T-helper 17 cell (primary cell): Measurements from ENCODE around the gene KIRREL3. TPM values are rescaled to one million over a fixed set of nuclear protein-coding genes. Genes with fewer than 3 reads are reported as not detected.

Experiments used
- ATAC-seq: fragments of 150-1000 bp; cut with Tn5 transposase; 2 replicates; pipeline ENCODE4 v1.10.0; 2021; ENCODE audit warnings: mild to moderate bottlenecking, moderate library complexity
- DNase-seq, 3 donors: peaks; one replicate each; pipeline versions ENCODE4 v3.0.0 to v3.0.0-alpha.2; 2020 to 2021
- H3K9me3 ChIP-seq: one replicate; pipeline ENCODE4 v1.7.0; 2013; ENCODE audit warnings: low read length, mild to moderate bottlenecking; ENCODE audit not compliant: control insufficient read depth, poor library complexity, severe bottlenecking
- H3K27ac Mint-ChIP-seq: one replicate; pipeline ENCODE4 v1.8.0; 2022; ENCODE audit warnings: mild to moderate bottlenecking, moderate library complexity, mixed read lengths
- H3K27me3 Mint-ChIP-seq: one replicate; pipeline ENCODE4 v1.8.0; 2022; ENCODE audit warnings: mixed read lengths
- H3K36me3 Mint-ChIP-seq: one replicate; pipeline ENCODE4 v1.8.0; 2022; ENCODE audit warnings: low read depth, mixed read lengths
- H3K4me1 Mint-ChIP-seq: one replicate; pipeline ENCODE4 v1.8.0; 2022; ENCODE audit warnings: mild to moderate bottlenecking, mixed read lengths
- H3K4me3 Mint-ChIP-seq: one replicate; pipeline ENCODE4 v1.8.0; 2022; ENCODE audit warnings: mild to moderate bottlenecking, moderate library complexity, mixed read lengths
- total RNA-seq, 4 donors: library from RNA in 2 of 4; stranded (reverse) in 2 of 4; gene quantifications; one replicate each; pipeline ENCODE4 v1.2.3 and lab custom pipeline; 2022 to 2026

The KIRREL3 gene
- total RNA-seq, 2 donors from 2014 or later = not detected

DNA sequence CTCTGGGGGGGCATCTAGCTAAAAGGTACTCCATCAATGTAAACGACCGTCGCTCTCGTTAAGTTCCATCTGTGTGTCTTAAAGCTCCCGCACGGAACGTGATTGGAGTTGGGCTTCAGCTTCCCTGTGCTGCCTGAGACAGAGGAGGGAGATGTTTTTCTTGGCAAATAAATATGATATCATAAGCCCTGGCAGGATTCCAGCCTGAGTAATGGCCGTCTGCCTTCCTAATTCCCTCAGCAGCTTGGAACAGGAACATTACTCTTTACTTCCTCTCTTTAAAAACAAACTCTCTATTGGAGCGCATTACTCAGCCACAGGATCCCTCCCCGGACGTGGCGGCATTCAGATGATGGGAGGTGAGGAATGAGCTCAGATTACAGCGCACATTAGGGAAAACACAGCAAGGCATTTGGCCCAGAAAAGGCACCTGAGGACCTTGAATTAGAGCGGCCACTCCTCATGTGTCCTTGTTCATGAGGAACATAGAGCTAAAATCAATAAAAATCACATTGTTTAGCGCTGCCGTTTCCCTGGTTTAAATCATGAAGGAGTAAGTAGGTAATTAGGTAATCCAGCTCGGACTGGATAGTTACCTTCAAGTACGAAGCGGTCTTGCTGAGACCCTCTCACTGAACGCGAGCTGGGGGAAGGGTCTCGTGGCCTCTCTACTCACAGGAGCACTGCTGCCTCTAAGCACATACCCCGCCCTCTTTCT is 414.6 kb downstream of the KIRREL3 start:
- Mint-ChIP-seq H3K36me3 (no peaks in the 10 kb centered on the region), H3K4me1 (no peaks in the 10 kb centered on the region), H3K4me3 (no peak overlapping the region), H3K27ac (no peak overlapping the region), H3K27me3 (peaks cover 18% of the 10 kb centered on the region)
- DNase-seq (no peak), ATAC-seq (no peak)
- no peaks in the 10 kb centered on the region for H3K9me3 ChIP-seq

DNA sequence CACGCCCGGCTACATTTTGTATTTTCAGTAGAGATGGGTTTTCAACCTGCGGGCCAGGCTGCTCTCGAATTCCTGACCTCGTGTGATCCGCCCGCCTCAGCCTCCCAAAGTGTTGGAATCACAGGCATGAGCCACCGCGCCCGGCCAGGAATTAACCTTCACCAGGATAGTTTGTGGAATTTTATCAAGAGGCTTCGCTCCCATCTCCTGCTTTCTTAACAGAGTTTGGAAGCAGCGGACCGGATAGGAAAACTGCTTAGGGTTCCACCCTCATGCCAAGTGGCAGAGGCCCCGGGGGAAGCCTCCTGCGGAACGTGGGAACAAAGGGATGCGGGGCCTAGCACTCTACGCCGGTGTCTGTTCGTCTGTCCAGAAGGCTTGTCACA is 415.2 kb downstream of the KIRREL3 start:
- no peaks in the 10 kb centered on the region for H3K9me3 ChIP-seq
- Mint-ChIP-seq H3K27ac (peak overlapping the region; percentile 11), H3K27me3 (peaks cover 19% of the 10 kb centered on the region), H3K4me1 (no peaks in the 10 kb centered on the region), H3K4me3 (no peak overlapping the region), H3K36me3 (no peaks in the 10 kb centered on the region)
- DNase-seq = no peak
- no peak for ATAC-seq

DNA sequence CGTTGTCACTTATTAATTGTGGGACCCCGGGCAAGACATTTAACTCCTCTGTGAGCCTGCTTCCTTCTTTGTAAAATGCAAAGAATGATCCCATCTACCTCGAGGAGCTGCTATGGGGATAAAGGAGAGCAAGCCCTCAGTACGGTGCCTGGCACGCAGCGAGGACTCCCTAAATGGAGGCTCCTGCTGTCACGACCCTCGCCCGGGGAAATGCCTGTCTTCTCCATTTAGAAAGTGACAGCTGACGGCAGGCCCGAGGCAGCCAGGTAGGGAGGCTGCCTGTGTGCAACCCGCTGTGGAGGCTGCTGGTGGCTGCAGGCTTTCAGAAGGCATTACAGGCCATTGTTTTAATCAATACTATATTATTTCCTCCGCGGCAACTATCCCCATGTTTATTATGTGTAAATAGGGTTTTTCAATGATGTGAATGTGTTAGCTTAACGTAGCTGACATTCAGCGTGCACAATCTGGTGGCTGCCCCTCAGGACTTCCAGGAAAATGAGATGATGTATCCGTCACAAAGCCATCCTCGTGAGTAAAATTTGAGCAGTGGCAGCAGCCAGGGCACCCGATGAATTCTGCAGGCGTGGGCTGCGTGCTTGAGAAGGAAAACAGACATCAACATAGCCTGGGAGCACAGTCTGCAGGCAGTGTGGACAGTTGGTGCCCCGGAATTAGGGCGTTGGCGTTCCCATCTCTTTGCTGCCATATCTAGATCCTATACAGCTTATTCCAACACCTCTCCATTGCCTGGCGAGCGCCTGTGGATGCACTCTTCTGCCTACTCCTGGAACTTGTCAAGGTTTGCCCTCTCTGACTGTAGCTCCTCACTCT is 416.8 kb downstream of the KIRREL3 start:
- H3K36me3 Mint-ChIP-seq = no peaks in the 10 kb centered on the region
- H3K27ac Mint-ChIP-seq = no peak overlapping the region

GRCh38 chr11:126583101-126583500 is 417.5 kb downstream of the KIRREL3 start:
- no peak for DNase-seq
- Mint-ChIP-seq H3K36me3 (no peaks in the 10 kb centered on the region), H3K4me3 (no peak overlapping the region), H3K4me1 (no peaks in the 10 kb centered on the region), H3K27ac (no peak overlapping the region), H3K27me3 (peaks cover 24% of the 10 kb centered on the region)
- ATAC-seq = no peak
- no peaks in the 10 kb centered on the region for H3K9me3 ChIP-seq

More for the DNA sequence above, 416.8 kb downstream of the KIRREL3 start:
- Mint-ChIP-seq H3K27me3 (peaks cover 19% of the 10 kb centered on the region), H3K4me3 (no peak overlapping the region), H3K4me1 (no peaks in the 10 kb centered on the region)
- DNase-seq = no peak
- H3K9me3 ChIP-seq = no peaks in the 10 kb centered on the region
- ATAC-seq = no peak

- no peak overlapping the region for H3K4me3 Mint-ChIP-seq
- ATAC-seq (no peak), DNase-seq (no peak)
- no peak overlapping the region for H3K27ac Mint-ChIP-seq
- peaks cover 29% of the 10 kb centered on the region for H3K27me3 Mint-ChIP-seq
- no peaks in the 10 kb centered on the region for H3K9me3 ChIP-seq
- no peaks in the 10 kb centered on the region for H3K36me3 Mint-ChIP-seq
- no peaks in the 10 kb centered on the region for H3K4me1 Mint-ChIP-seq
Observed at GRCh38 chr11:126581871-126582648, 418.5 kb downstream of the KIRREL3 start.

GRCh38 chr11:126578426-126578825 is 422.1 kb downstream of the KIRREL3 start:
- Mint-ChIP-seq H3K4me3 (no peak overlapping the region), H3K36me3 (no peaks in the 10 kb centered on the region), H3K27me3 (peaks cover 37% of the 10 kb centered on the region), H3K4me1 (no peaks in the 10 kb centered on the region), H3K27ac (no peak overlapping the region)
- DNase-seq (no peak), ATAC-seq (no peak)
- H3K9me3 ChIP-seq = no peaks in the 10 kb centered on the region

DNA sequence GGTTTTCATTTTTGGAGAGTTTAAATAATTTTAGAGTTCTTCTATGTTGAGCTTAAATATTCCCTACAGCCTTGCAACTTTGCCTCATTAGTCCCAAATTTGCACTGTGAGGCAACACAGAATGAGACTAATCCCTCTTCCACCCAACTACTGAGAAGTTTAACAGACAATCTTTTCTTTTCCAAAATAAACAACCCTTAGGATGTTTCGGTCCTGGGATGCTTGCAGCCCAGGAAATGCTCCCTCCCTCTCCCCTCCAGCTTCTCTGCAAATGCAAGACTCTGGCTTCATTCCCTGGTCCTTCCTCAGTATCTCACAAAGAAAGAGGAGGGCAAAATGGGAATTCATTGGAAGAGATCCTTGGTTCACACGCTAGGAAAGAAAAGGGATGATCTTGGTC is 422.5 kb downstream of the KIRREL3 start:
- no peak overlapping the region for H3K4me3 Mint-ChIP-seq

DNA sequence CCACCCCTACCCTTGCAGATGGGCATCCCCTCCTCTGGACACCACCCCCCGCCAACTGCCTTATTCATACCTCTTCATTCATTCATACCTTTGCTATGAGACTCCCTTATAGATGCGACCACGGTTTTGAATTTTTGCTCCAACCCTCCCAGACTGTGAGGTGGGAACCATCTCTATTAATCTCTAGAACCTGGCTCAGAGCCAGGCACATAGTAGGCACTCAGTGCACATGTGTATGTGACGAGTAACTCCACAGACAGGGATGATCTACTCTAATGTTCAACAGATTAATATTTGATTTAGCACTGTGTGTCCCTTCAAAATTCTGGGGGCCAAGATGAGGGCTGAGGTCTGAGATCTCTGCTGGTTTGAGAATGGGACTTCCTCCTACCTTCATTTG is 424.7 kb downstream of the KIRREL3 start:
- H3K9me3 ChIP-seq = no peaks in the 10 kb centered on the region
- Mint-ChIP-seq H3K4me3 (no peak overlapping the region), H3K36me3 (no peaks in the 10 kb centered on the region), H3K27me3 (peaks cover 51% of the 10 kb centered on the region), H3K27ac (no peak overlapping the region), H3K4me1 (no peaks in the 10 kb centered on the region)
- ATAC-seq = no peak
- no peak for DNase-seq

More for the DNA sequence above, 422.5 kb downstream of the KIRREL3 start:
- Mint-ChIP-seq H3K36me3 (no peaks in the 10 kb centered on the region), H3K4me1 (no peaks in the 10 kb centered on the region), H3K27me3 (peaks cover 37% of the 10 kb centered on the region), H3K27ac (no peak overlapping the region)
- H3K9me3 ChIP-seq = no peaks in the 10 kb centered on the region
- ATAC-seq = no peak
- no peak for DNase-seq

DNA sequence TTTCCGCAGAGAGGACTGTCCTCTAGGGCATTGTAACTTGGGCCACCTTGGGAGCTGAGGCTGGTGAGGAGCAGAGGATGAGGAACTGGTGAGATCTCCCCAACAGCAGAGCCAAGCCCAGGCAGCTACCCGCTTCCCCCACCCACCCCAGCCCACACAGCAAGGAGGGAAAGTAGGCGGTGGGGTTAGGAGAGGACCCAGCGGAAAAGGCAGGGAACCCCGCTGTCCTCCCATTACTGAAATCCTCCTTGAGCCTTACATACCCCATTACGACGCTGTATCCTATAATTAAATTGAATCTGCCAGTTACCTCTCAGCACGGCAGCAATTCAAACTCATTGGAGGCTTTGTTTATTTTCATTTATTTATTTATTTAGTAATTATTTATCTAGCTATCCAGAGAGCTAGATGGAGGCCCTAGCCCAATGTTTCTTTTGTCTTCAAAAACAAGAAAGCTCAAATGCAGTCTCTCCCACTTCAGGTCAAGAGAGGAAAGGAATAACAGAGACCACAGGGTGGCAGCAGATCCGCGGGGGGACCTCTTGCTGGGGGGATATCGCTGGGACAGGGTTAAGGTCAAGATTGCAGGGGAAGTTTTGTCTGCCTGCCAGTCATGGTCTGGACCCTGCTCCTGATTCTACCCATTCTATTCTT is 427.1 kb downstream of the KIRREL3 start:
- no peaks in the 10 kb centered on the region for H3K4me1 Mint-ChIP-seq
- DNase-seq (no peak), ATAC-seq (no peak)
- no peaks in the 10 kb centered on the region for H3K9me3 ChIP-seq
- H3K4me3 Mint-ChIP-seq = no peak overlapping the region
- no peak overlapping the region for H3K27ac Mint-ChIP-seq
- H3K36me3 Mint-ChIP-seq = no peaks in the 10 kb centered on the region
- peaks cover 39% of the 10 kb centered on the region for H3K27me3 Mint-ChIP-seq

- Mint-ChIP-seq H3K4me3 (no peak overlapping the region), H3K27ac (no peak overlapping the region), H3K27me3 (peaks cover 44% of the 10 kb centered on the region), H3K36me3 (no peaks in the 10 kb centered on the region), H3K4me1 (no peaks in the 10 kb centered on the region)
- H3K9me3 ChIP-seq = no peaks in the 10 kb centered on the region
- ATAC-seq = no peak
- no peak for DNase-seq
Observed at GRCh38 chr11:126570489-126570888, 430.1 kb downstream of the KIRREL3 start.

DNA sequence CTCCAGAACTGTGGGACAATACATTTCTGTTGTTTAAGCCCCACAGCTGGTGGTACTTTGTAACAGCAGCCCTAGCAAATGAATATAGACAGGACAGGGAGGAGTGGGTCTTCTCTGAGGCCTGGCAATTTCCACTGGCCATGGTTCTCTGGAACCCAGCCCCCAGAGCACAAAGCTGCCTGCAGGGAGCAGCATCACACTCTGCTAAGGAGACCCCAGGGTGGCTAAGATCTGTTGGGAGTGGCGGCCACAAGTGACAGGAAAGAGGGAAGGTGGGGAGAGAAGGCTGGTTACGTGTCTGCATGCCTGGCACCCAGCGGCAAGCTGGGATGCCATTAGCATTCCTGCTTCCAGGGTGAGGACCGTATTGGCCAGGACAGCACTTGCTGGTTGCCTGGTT is 433.2 kb downstream of the KIRREL3 start:
- ATAC-seq = no peak
- Mint-ChIP-seq H3K36me3 (no peaks in the 10 kb centered on the region), H3K27me3 (peaks cover 52% of the 10 kb centered on the region), H3K4me1 (no peaks in the 10 kb centered on the region), H3K4me3 (no peak overlapping the region), H3K27ac (no peak overlapping the region)
- no peaks in the 10 kb centered on the region for H3K9me3 ChIP-seq
- no peak for DNase-seq

DNA sequence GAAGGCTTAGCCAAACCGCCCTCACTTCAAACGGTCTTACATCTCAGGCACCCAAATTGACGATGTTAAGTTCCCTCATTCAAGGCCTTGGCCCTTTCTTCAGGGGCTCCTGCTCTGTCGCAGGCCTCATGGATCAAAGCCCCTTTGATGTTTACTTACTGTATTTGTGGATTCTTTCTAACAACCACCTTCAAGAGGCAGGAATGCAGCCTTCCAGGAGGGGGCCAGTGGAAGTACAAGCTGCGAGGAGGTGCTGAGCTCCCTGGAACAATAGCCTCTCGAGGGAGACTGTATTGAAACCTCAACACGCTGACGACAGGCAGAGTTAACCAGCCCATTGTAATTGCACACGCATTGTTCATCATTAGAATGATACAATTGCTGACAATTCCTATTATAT is 436.0 kb downstream of the KIRREL3 start:
- H3K27me3 Mint-ChIP-seq = peaks cover 43% of the 10 kb centered on the region

More for the DNA sequence above, 436.0 kb downstream of the KIRREL3 start:
- ATAC-seq = no peak
- no peak for DNase-seq
- H3K27ac Mint-ChIP-seq = no peak overlapping the region
- H3K4me3 Mint-ChIP-seq = no peak overlapping the region
- H3K4me1 Mint-ChIP-seq = no peaks in the 10 kb centered on the region
- no peaks in the 10 kb centered on the region for H3K36me3 Mint-ChIP-seq
- H3K9me3 ChIP-seq = no peaks in the 10 kb centered on the region
